Measurements from ENCODE around the gene FAM81B. TPM values are rescaled to one million over a fixed set of nuclear protein-coding genes. Genes with fewer than 3 reads are reported as not detected.

FAM81B gene
- total RNA-seq, 4 donors from 2014 or later: not detected

- Histone ChIP-seq H3K9me3 (no peaks in the 10 kb centered on the region), H3K27me3 (no peaks in the 10 kb centered on the region), H3K36me3 (no peaks in the 10 kb centered on the region), H3K4me3 (no peak overlapping the region), H3K27ac (no peak overlapping the region), H3K4me1 (no peaks in the 10 kb centered on the region)
- no peak for TF ChIP-seq EP300 (IDR thresholded peaks at IDR 0.05)
- no peak for TF ChIP-seq POLR2AphosphoS5 (IDR thresholded peaks at IDR 0.05)
- TF ChIP-seq POLR2A (IDR thresholded peaks at IDR 0.05): no peak
- no peak for TF ChIP-seq CTCF (IDR thresholded peaks at IDR 0.05)
- 70 to 91% methylated on average over 2 to 3 of the region's 3 CpGs for WGBS, 2 donors (ENCODE audit: low coverage in 1 of 2)
- no peak for ATAC-seq
Measured at GRCh38 chr5:95417971-95418370, 26.8 kb downstream of the FAM81B start.

- Histone ChIP-seq H3K27ac (no peak overlapping the region), H3K27me3 (no peaks in the 10 kb centered on the region), H3K36me3 (no peaks in the 10 kb centered on the region), H3K9me3 (no peaks in the 10 kb centered on the region), H3K4me3 (no peak overlapping the region), H3K4me1 (no peaks in the 10 kb centered on the region)
- TF ChIP-seq CTCF (IDR thresholded peaks at IDR 0.05) (no peak), POLR2AphosphoS5 (IDR thresholded peaks at IDR 0.05) (no peak), POLR2A (IDR thresholded peaks at IDR 0.05) (no peak), EP300 (IDR thresholded peaks at IDR 0.05) (no peak)
- ATAC-seq: no peak
- 54 to 62% methylated on average over 3 of the region's 3 CpGs for WGBS, 2 donors (ENCODE audit: low coverage in 1 of 2)
Measured at GRCh38 chr5:95422838-95423237, 31.7 kb downstream of the FAM81B start.

GRCh38 chr5:95424016-95424415 lies 32.9 kb downstream of the FAM81B start:
- no peak for ATAC-seq
- no peaks in the 10 kb centered on the region for H3K4me1 ChIP-seq
- TF ChIP-seq POLR2A (IDR thresholded peaks at IDR 0.05) (no peak), CTCF (IDR thresholded peaks at IDR 0.05) (no peak), POLR2AphosphoS5 (IDR thresholded peaks at IDR 0.05) (no peak), EP300 (IDR thresholded peaks at IDR 0.05) (no peak)

GRCh38 chr5:95424526-95424925 lies 33.4 kb downstream of the FAM81B start:
- WGBS, 2 donors (ENCODE audit: low coverage in 1 of 2): 56% methylated on average over 1 of the region's 1 CpG; no CpG with 5 or more reads in 1 of the 2 donors
- no peak for ATAC-seq
- no peak overlapping the region for H3K4me3 ChIP-seq
- H3K9me3 ChIP-seq: no peaks in the 10 kb centered on the region
- no peaks in the 10 kb centered on the region for H3K4me1 ChIP-seq
- H3K36me3 ChIP-seq: no peaks in the 10 kb centered on the region
- TF ChIP-seq POLR2A (IDR thresholded peaks at IDR 0.05) (no peak), CTCF (IDR thresholded peaks at IDR 0.05) (no peak), POLR2AphosphoS5 (IDR thresholded peaks at IDR 0.05) (no peak), EP300 (IDR thresholded peaks at IDR 0.05) (no peak)
- H3K27me3 ChIP-seq: no peaks in the 10 kb centered on the region
- no peak overlapping the region for H3K27ac ChIP-seq

More at GRCh38 chr5:95424016-95424415, 32.9 kb downstream of the FAM81B start:
- WGBS, 2 donors (ENCODE audit: low coverage in 1 of 2): 64 to 70% methylated on average over 3 to 4 of the region's 4 CpGs
- no peak overlapping the region for H3K27ac ChIP-seq
- H3K9me3 ChIP-seq: no peaks in the 10 kb centered on the region
- H3K27me3 ChIP-seq: no peaks in the 10 kb centered on the region
- H3K36me3 ChIP-seq: no peaks in the 10 kb centered on the region
- no peak overlapping the region for H3K4me3 ChIP-seq

GRCh38 chr5:95426227-95426626 lies 35.1 kb downstream of the FAM81B start:
- H3K27me3 ChIP-seq: no peaks in the 10 kb centered on the region
- no peak overlapping the region for H3K4me3 ChIP-seq
- ATAC-seq: no peak
- H3K9me3 ChIP-seq: no peaks in the 10 kb centered on the region
- TF ChIP-seq POLR2AphosphoS5 (IDR thresholded peaks at IDR 0.05): no peak
- no peak overlapping the region for H3K27ac ChIP-seq
- 74 to 87% methylated on average over 3 to 5 of the region's 5 CpGs for WGBS, 2 donors (ENCODE audit: low coverage in 1 of 2)
- no peaks in the 10 kb centered on the region for H3K36me3 ChIP-seq
- H3K4me1 ChIP-seq: no peaks in the 10 kb centered on the region
